ENCODE results near the gene HP. TPM values are rescaled to one million over a fixed set of nuclear protein-coding genes. Genes with fewer than 3 reads are reported as not detected.

HP gene
- total RNA-seq, 4 donors from 2014 or later, result 1.9 TPM; not detected in 3

- H3K4me3 ChIP-seq, result no peak overlapping the region
- H3K4me1 ChIP-seq, result peaks cover 0 to 11% (median 2%) of the 10 kb centered on the region in 4 donors
- 90% methylated on average over 9 of the region's 9 CpGs; no CpG with 5 or more reads in 1 of the 2 donors for WGBS, 2 donors (ENCODE audit: low coverage in 1 of 2)
- no peak for DNase-seq
- H3K27ac ChIP-seq, result no peak overlapping the region
- in situ Hi-C loops (cut with MboI; ENCODE audit: low pct_ligation_motif_present in 1 of 4, low pct_unique_long_range_greater_than_20kb in 1 of 4, low sequenced_read_pairs in 3 of 4), result no loop called here
- H3K27me3 ChIP-seq, result no peaks in the 10 kb centered on the region
- TF ChIP-seq EP300 (IDR thresholded peaks at IDR 0.05; ENCODE audit: low read depth), result no peak
- TF ChIP-seq POLR2A (IDR thresholded peaks at IDR 0.05), result no peak
- no peak for TF ChIP-seq CTCF (IDR thresholded peaks at IDR 0.05)
- no peak for TF ChIP-seq POLR2AphosphoS5 (IDR thresholded peaks at IDR 0.05)
- intact Hi-C loops (cut with DNase I; ENCODE audit: low total_unique reads), result no loop called here
- no peaks in the 10 kb centered on the region for H3K9me3 ChIP-seq
- peaks cover 0 to 10% (median 0%) of the 10 kb centered on the region in 4 donors for H3K36me3 ChIP-seq
Measured at GRCh38 chr16:72018470-72018869, 35.8 kb upstream of the HP start.

GRCh38 chr16:72021043-72021442 lies 33.3 kb upstream of the HP start:
- Histone ChIP-seq H3K4me3 (no peak overlapping the region), H3K27ac (no peak overlapping the region), H3K4me1 (no peaks in the 10 kb centered on the region), H3K27me3 (no peaks in the 10 kb centered on the region), H3K9me3 (no peaks in the 10 kb centered on the region), H3K36me3 (peaks cover 0 to 10% (median 7%) of the 10 kb centered on the region in 4 donors)
- in situ Hi-C loops (cut with MboI; ENCODE audit: low pct_ligation_motif_present in 1 of 4, low pct_unique_long_range_greater_than_20kb in 1 of 4, low sequenced_read_pairs in 3 of 4), result no loop called here
- no peak for TF ChIP-seq POLR2A (IDR thresholded peaks at IDR 0.05)
- TF ChIP-seq EP300 (IDR thresholded peaks at IDR 0.05; ENCODE audit: low read depth), result no peak
- intact Hi-C loops (cut with DNase I; ENCODE audit: low total_unique reads), result no loop called here
- DNase-seq, result no peak
- WGBS, 2 donors (ENCODE audit: low coverage in 1 of 2), result 87 to 100% methylated on average over 1 to 15 of the region's 15 CpGs

GRCh38 chr16:72022127-72022526 lies 32.2 kb upstream of the HP start:
- intact Hi-C loops (cut with DNase I; ENCODE audit: low total_unique reads) (no loop called here), in situ Hi-C loops (cut with MboI; ENCODE audit: low pct_ligation_motif_present in 1 of 4, low pct_unique_long_range_greater_than_20kb in 1 of 4, low sequenced_read_pairs in 3 of 4) (no loop called here)
- Histone ChIP-seq H3K9me3 (no peaks in the 10 kb centered on the region), H3K36me3 (peaks cover 0 to 10% (median 7%) of the 10 kb centered on the region in 4 donors), H3K27ac (no peak overlapping the region), H3K4me3 (no peak overlapping the region), H3K4me1 (no peaks in the 10 kb centered on the region), H3K27me3 (no peaks in the 10 kb centered on the region)
- WGBS, 2 donors (ENCODE audit: low coverage in 1 of 2), result 93 to 100% methylated on average over 3 to 12 of the region's 13 CpGs
- no peak for DNase-seq
- TF ChIP-seq EP300 (IDR thresholded peaks at IDR 0.05; ENCODE audit: low read depth) (no peak), CTCF (IDR thresholded peaks at IDR 0.05) (no peak), POLR2AphosphoS5 (IDR thresholded peaks at IDR 0.05) (no peak), POLR2A (IDR thresholded peaks at IDR 0.05) (no peak)

- no peak for DNase-seq
- 80 to 93% methylated on average over 3 to 10 of the region's 10 CpGs for WGBS, 2 donors (ENCODE audit: low coverage in 1 of 2)
- intact Hi-C loops (cut with DNase I; ENCODE audit: low total_unique reads), result no loop called here
- Histone ChIP-seq H3K27me3 (no peaks in the 10 kb centered on the region), H3K27ac (no peak overlapping the region), H3K9me3 (no peaks in the 10 kb centered on the region), H3K36me3 (peaks cover 0 to 10% (median 7%) of the 10 kb centered on the region in 4 donors), H3K4me1 (no peaks in the 10 kb centered on the region), H3K4me3 (no peak overlapping the region)
- TF ChIP-seq POLR2A (IDR thresholded peaks at IDR 0.05) (no peak), POLR2AphosphoS5 (IDR thresholded peaks at IDR 0.05) (no peak), CTCF (IDR thresholded peaks at IDR 0.05) (no peak), EP300 (IDR thresholded peaks at IDR 0.05; ENCODE audit: low read depth) (no peak)
- in situ Hi-C loops (cut with MboI; ENCODE audit: low pct_ligation_motif_present in 1 of 4, low pct_unique_long_range_greater_than_20kb in 1 of 4, low sequenced_read_pairs in 3 of 4), result no loop called here
Measured at GRCh38 chr16:72023962-72024361, 30.3 kb upstream of the HP start.

GRCh38 chr16:72024862-72025382 lies 29.4 kb upstream of the HP start:
- no peaks in the 10 kb centered on the region for H3K4me1 ChIP-seq
- H3K36me3 ChIP-seq, result peaks cover 0 to 10% (median 7%) of the 10 kb centered on the region in 4 donors
- intact Hi-C loops (cut with DNase I; ENCODE audit: low total_unique reads), result no loop called here
- no peaks in the 10 kb centered on the region for H3K27me3 ChIP-seq
- in situ Hi-C loops (cut with MboI; ENCODE audit: low pct_ligation_motif_present in 1 of 4, low pct_unique_long_range_greater_than_20kb in 1 of 4, low sequenced_read_pairs in 3 of 4), result no loop called here
- no peak for DNase-seq
- no peak overlapping the region for H3K27ac ChIP-seq
- H3K4me3 ChIP-seq, result no peak overlapping the region
- WGBS, 2 donors (ENCODE audit: low coverage in 1 of 2), result 67 to 70% methylated on average over 3 to 6 of the region's 6 CpGs
- no peaks in the 10 kb centered on the region for H3K9me3 ChIP-seq
- TF ChIP-seq CTCF (IDR thresholded peaks at IDR 0.05) (no peak), POLR2A (IDR thresholded peaks at IDR 0.05) (no peak), POLR2AphosphoS5 (IDR thresholded peaks at IDR 0.05) (no peak), EP300 (IDR thresholded peaks at IDR 0.05; ENCODE audit: low read depth) (no peak)
